Activated CD4-positive, alpha-beta T cell treated with anti-CD3 and anti-CD28 coated beads for 36 hours (primary cell): ENCODE results near the gene SPINT2. TPM values are rescaled to one million over a fixed set of nuclear protein-coding genes. Genes with fewer than 3 reads are reported as not detected.

ENCODE experiments used
- ATAC-seq: fragments of 200-7000 bp; cut with Tn5 transposase; one replicate; pipeline ENCODE4 v1.10.0; 2021; ENCODE audit warnings: mild to moderate bottlenecking, moderate library complexity
- CTCF ChIA-PET: fragments of 350-600 bp; sonication (Branson Sonifier 250); formaldehyde crosslinking; loops from one replicate; lab custom pipeline; 2021; ENCODE audit warnings: antibody characterized with exemption; lab: Charles Lee
- POLR2A ChIA-PET: fragments of 350-600 bp; sonication (Branson Sonifier 250); formaldehyde crosslinking; loops from one replicate; lab custom pipeline; 2021; ENCODE audit warnings: antibody characterized with exemption, inconsistent platforms; lab: Charles Lee
- DNase-seq: peaks from one replicate; pipeline ENCODE4 v3.0.0-alpha.2; 2020
- H3K27ac Mint-ChIP-seq: one replicate; pipeline ENCODE4 v1.8.0; 2021; ENCODE audit warnings: mixed read lengths
- H3K27me3 Mint-ChIP-seq: one replicate; pipeline ENCODE4 v1.8.0; 2021; ENCODE audit warnings: mixed read lengths
- H3K36me3 Mint-ChIP-seq: one replicate; pipeline ENCODE4 v1.8.0; 2021; ENCODE audit warnings: low read depth, mixed read lengths
- H3K4me1 Mint-ChIP-seq: one replicate; pipeline ENCODE4 v1.8.0; 2021; ENCODE audit warnings: mixed read lengths
- H3K4me3 Mint-ChIP-seq: one replicate; pipeline ENCODE4 v1.8.0; 2021; ENCODE audit warnings: mild to moderate bottlenecking, moderate library complexity, mixed read lengths
- H3K9me3 Mint-ChIP-seq: one replicate; pipeline ENCODE4 v1.8.0; 2021; ENCODE audit warnings: low read depth, mixed read lengths
- intact Hi-C, 2 experiments: fragments of 100-400 bp; cut with DNase I in 1 of 2; cut with micrococcal nuclease in 1 of 2; formaldehyde crosslinking; loops; one replicate each; pipeline versions ENCODE4 v1.14.2 to v1.15.1; 2022 to 2024; cut with DNase I, micrococcal nuclease
- total RNA-seq, 2 experiments: library from RNA; stranded (reverse); gene quantifications; one replicate each; pipeline ENCODE4 v1.2.3, GENCODE V29; 2021

SPINT2 gene
- total RNA-seq, 2 experiments from 2014 or later, result 46.0 to 49.0 TPM

- H3K4me1 Mint-ChIP-seq, result peaks cover 3% of the 10 kb centered on the region
- CTCF ChIA-PET, result interaction anchor here (0.6 to 0.7 kb wide), 2 partner anchors 98 to 336 kb away, joined by 3 read pairs; no protein-coding TSS in a partner anchor
These were observed 24.6 kb upstream of the SPINT2 start for GRCh38 chr19:38239816-38240215.

GRCh38 chr19:38243279-38243673 is 21.1 kb upstream of the SPINT2 start:
- H3K9me3 Mint-ChIP-seq, result no peaks in the 10 kb centered on the region
- H3K27me3 Mint-ChIP-seq, result peaks cover 5% of the 10 kb centered on the region
- DNase-seq (no peak), ATAC-seq (no peak)
- no peak overlapping the region for H3K27ac Mint-ChIP-seq
- ChIA-PET POLR2A (no interaction called here), CTCF (interaction anchor here (0.5 to 2.4 kb wide), 16 partner anchors 9 to 538 kb away, joined by 3 to 18 read pairs (median 6); partner anchors contain the start of genes KCNK6, PSMD8, SIPA1L3 and WDR87)
- H3K36me3 Mint-ChIP-seq, result no peaks in the 10 kb centered on the region
- H3K4me3 Mint-ChIP-seq, result no peak overlapping the region
- intact Hi-C loops, result loop anchor here (1.0 to 5.0 kb wide), 2 partner anchors 92 to 144 kb away; partner anchors contain the start of genes CATSPERG (in 1 of the 2), GGN (in 1 of the 2) and SPRED3 (in 1 of the 2)
- peaks cover 3% of the 10 kb centered on the region for H3K4me1 Mint-ChIP-seq

More at GRCh38 chr19:38239816-38240215, 24.6 kb upstream of the SPINT2 start:
- H3K27ac Mint-ChIP-seq, result no peak overlapping the region
- ATAC-seq (no peak), DNase-seq (no peak)
- POLR2A ChIA-PET, result interaction anchor here (0.8 kb wide), 1 partner anchor 26 kb away, joined by 3 read pairs; no protein-coding TSS in a partner anchor
- H3K27me3 Mint-ChIP-seq, result peaks cover 6% of the 10 kb centered on the region
- no peaks in the 10 kb centered on the region for H3K9me3 Mint-ChIP-seq
- H3K4me3 Mint-ChIP-seq, result no peak overlapping the region
- intact Hi-C loops, result loop anchor here in 1 of 2 experiments (5.0 kb wide), 1 partner anchor 147 kb away; the partner anchor contains the start of genes GGN and SPRED3
- H3K36me3 Mint-ChIP-seq, result no peaks in the 10 kb centered on the region

GRCh38 chr19:38245826-38246498 is 18.4 kb upstream of the SPINT2 start:
- H3K27ac Mint-ChIP-seq, result no peak overlapping the region
- POLR2A ChIA-PET, result interaction anchor here (0.7 kb wide), 1 partner anchor 112 kb away, joined by 3 read pairs; no protein-coding TSS in a partner anchor

GRCh38 chr19:38247126-38247525 is 17.2 kb upstream of the SPINT2 start:
- Mint-ChIP-seq H3K36me3 (no peaks in the 10 kb centered on the region), H3K27me3 (peaks cover 2% of the 10 kb centered on the region), H3K27ac (no peak overlapping the region), H3K4me1 (peaks cover 3% of the 10 kb centered on the region), H3K9me3 (no peaks in the 10 kb centered on the region), H3K4me3 (no peak overlapping the region)
- DNase-seq, result no peak
- ChIA-PET POLR2A (no interaction called here), CTCF (interaction anchor here (0.8 to 3.5 kb wide), 2 partner anchors 34 to 73 kb away, joined by 3 to 21 read pairs; partner anchors contain the start of gene KCNK6)
- ATAC-seq, result no peak
- intact Hi-C loops, result no loop called here

More at GRCh38 chr19:38245826-38246498, 18.4 kb upstream of the SPINT2 start:
- Mint-ChIP-seq H3K4me3 (no peak overlapping the region), H3K9me3 (no peaks in the 10 kb centered on the region), H3K36me3 (no peaks in the 10 kb centered on the region), H3K27me3 (peaks cover 2% of the 10 kb centered on the region), H3K4me1 (peaks cover 3% of the 10 kb centered on the region)
- intact Hi-C loops, result no loop called here
- CTCF ChIA-PET, result interaction anchor here (0.6 to 3.5 kb wide), 5 partner anchors 12 to 643 kb away, joined by 3 to 21 read pairs (median 3); partner anchors contain the start of gene KCNK6
- no peak for ATAC-seq
- DNase-seq, result no peak

- H3K4me1 Mint-ChIP-seq, result peaks cover 3% of the 10 kb centered on the region
- no peak overlapping the region for H3K4me3 Mint-ChIP-seq
- ChIA-PET CTCF (interaction anchor here (0.6 to 1.0 kb wide), 3 partner anchors 34 to 200 kb away, joined by 3 to 4 read pairs (median 3); partner anchors contain the start of gene CATSPERG), POLR2A (no interaction called here)
- no peak overlapping the region for H3K27ac Mint-ChIP-seq
- H3K27me3 Mint-ChIP-seq, result peaks cover 4% of the 10 kb centered on the region
- ATAC-seq, result no peak
- intact Hi-C loops, result no loop called here
- DNase-seq, result no peak
- H3K36me3 Mint-ChIP-seq, result no peaks in the 10 kb centered on the region
- no peaks in the 10 kb centered on the region for H3K9me3 Mint-ChIP-seq
These were observed 16.6 kb upstream of the SPINT2 start for GRCh38 chr19:38247734-38248268.

- peaks cover 3% of the 10 kb centered on the region for H3K4me1 Mint-ChIP-seq
- no peaks in the 10 kb centered on the region for H3K36me3 Mint-ChIP-seq
- H3K9me3 Mint-ChIP-seq, result no peaks in the 10 kb centered on the region
- DNase-seq (no peak), ATAC-seq (no peak)
- H3K27me3 Mint-ChIP-seq, result peaks cover 4% of the 10 kb centered on the region
- ChIA-PET CTCF (interaction anchor here (0.6 to 1.0 kb wide), 2 partner anchors 87 to 200 kb away, joined by 3 to 4 read pairs; partner anchors contain the start of gene CATSPERG), POLR2A (no interaction called here)
- H3K4me3 Mint-ChIP-seq, result no peak overlapping the region
- intact Hi-C loops, result no loop called here
- no peak overlapping the region for H3K27ac Mint-ChIP-seq
These were observed 16.0 kb upstream of the SPINT2 start for GRCh38 chr19:38248421-38248820.

- ChIA-PET POLR2A (interaction anchor here (0.6 kb wide), 1 partner anchor 98 kb away, joined by 10 read pairs; no protein-coding TSS in a partner anchor), CTCF (interaction anchor here (1.0 kb wide), 1 partner anchor 352 kb away, joined by 4 read pairs; no protein-coding TSS in a partner anchor)
- Mint-ChIP-seq H3K9me3 (no peaks in the 10 kb centered on the region), H3K27me3 (peaks cover 7% of the 10 kb centered on the region), H3K27ac (no peak overlapping the region), H3K4me3 (no peak overlapping the region), H3K36me3 (no peaks in the 10 kb centered on the region), H3K4me1 (no peaks in the 10 kb centered on the region)
- DNase-seq, result no peak
- no peak for ATAC-seq
- intact Hi-C loops, result no loop called here
These were observed 13.9 kb upstream of the SPINT2 start for GRCh38 chr19:38250428-38250820.

GRCh38 chr19:38250821-38251563 is 13.4 kb upstream of the SPINT2 start:
- Mint-ChIP-seq H3K36me3 (no peaks in the 10 kb centered on the region), H3K4me1 (no peaks in the 10 kb centered on the region), H3K4me3 (no peak overlapping the region), H3K27ac (no peak overlapping the region), H3K27me3 (peaks cover 11% of the 10 kb centered on the region), H3K9me3 (no peaks in the 10 kb centered on the region)
- POLR2A ChIA-PET, result interaction anchor here (0.6 kb wide), 1 partner anchor 98 kb away, joined by 10 read pairs; no protein-coding TSS in a partner anchor
- CTCF ChIA-PET, result interaction anchor here (0.5 to 1.5 kb wide), 4 partner anchors 14 to 1221 kb away, joined by 4 to 5 read pairs (median 4); no protein-coding TSS in a partner anchor
- no peak for ATAC-seq
- DNase-seq, result no peak
- intact Hi-C loops, result no loop called here

GRCh38 chr19:38251564-38252051 is 12.8 kb upstream of the SPINT2 start:
- ChIA-PET CTCF (interaction anchor here (0.5 to 1.5 kb wide), 3 partner anchors 14 to 1220 kb away, joined by 4 to 5 read pairs (median 4); no protein-coding TSS in a partner anchor), POLR2A (no interaction called here)
- no peak overlapping the region for H3K4me3 Mint-ChIP-seq

GRCh38 chr19:38252385-38252784 is 12.0 kb upstream of the SPINT2 start:
- no peak for ATAC-seq
- Mint-ChIP-seq H3K4me1 (no peaks in the 10 kb centered on the region), H3K36me3 (no peaks in the 10 kb centered on the region), H3K27ac (no peak overlapping the region), H3K9me3 (no peaks in the 10 kb centered on the region), H3K4me3 (no peak overlapping the region), H3K27me3 (peaks cover 19% of the 10 kb centered on the region)
- POLR2A ChIA-PET, result no interaction called here
- CTCF ChIA-PET, result interaction anchor here (1.1 to 1.5 kb wide), 2 partner anchors 8 to 13 kb away, joined by 3 to 5 read pairs; no protein-coding TSS in a partner anchor
- intact Hi-C loops, result no loop called here
- DNase-seq, result no peak

More at GRCh38 chr19:38251564-38252051, 12.8 kb upstream of the SPINT2 start:
- DNase-seq (no peak), ATAC-seq (no peak)
- H3K9me3 Mint-ChIP-seq, result no peaks in the 10 kb centered on the region
- no peaks in the 10 kb centered on the region for H3K36me3 Mint-ChIP-seq
- no peaks in the 10 kb centered on the region for H3K4me1 Mint-ChIP-seq
- H3K27me3 Mint-ChIP-seq, result peaks cover 12% of the 10 kb centered on the region
- H3K27ac Mint-ChIP-seq, result no peak overlapping the region
- intact Hi-C loops, result no loop called here
